Panc1 (cell line): Measurements from ENCODE around the gene COG2.

ENCODE experiments used
- POLR2AphosphoS5 ChIP-seq: IDR thresholded peaks from 2 replicates; pipeline ENCODE4 v1.6.1; 2012; ENCODE audit warnings: mild to moderate bottlenecking, low read depth, low read length, moderate library complexity
- TF ChIP-seq, protein P1 (sequence below): fragments of 450-650 bp; IDR thresholded peaks from 2 replicates; pipeline ENCODE4 v1.5.1; 2017; ENCODE audit warnings: mild to moderate bottlenecking

DNA sequence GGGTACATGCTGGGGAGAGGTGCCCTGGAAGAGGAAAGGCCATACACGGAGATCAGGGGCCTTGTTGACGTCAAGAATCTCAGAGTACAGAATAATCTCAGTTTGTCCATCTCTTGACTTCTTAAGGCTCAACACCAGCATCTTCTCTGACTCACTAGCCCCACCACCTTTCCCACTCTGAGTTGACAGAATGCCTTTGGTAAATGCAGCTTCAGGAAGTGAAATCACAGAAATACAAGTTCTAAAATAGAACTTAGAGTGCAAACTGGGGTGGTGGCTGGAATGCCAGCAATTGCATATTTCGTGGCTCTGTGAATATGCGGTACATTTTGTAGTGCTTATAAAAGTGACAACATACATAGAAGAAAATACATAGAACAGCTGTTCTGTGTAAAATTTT, 1.6 kb downstream of the COG2 start:
- TF ChIP-seq, protein P1, sequence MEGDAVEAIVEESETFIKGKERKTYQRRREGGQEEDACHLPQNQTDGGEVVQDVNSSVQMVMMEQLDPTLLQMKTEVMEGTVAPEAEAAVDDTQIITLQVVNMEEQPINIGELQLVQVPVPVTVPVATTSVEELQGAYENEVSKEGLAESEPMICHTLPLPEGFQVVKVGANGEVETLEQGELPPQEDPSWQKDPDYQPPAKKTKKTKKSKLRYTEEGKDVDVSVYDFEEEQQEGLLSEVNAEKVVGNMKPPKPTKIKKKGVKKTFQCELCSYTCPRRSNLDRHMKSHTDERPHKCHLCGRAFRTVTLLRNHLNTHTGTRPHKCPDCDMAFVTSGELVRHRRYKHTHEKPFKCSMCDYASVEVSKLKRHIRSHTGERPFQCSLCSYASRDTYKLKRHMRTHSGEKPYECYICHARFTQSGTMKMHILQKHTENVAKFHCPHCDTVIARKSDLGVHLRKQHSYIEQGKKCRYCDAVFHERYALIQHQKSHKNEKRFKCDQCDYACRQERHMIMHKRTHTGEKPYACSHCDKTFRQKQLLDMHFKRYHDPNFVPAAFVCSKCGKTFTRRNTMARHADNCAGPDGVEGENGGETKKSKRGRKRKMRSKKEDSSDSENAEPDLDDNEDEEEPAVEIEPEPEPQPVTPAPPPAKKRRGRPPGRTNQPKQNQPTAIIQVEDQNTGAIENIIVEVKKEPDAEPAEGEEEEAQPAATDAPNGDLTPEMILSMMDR = no peak
- TF ChIP-seq POLR2AphosphoS5 = no peak
